Measurements from ENCODE around the gene CGB5. TPM values are rescaled to one million over a fixed set of nuclear protein-coding genes. Genes with fewer than 3 reads are reported as not detected.

Gene CGB5
- total RNA-seq, 1 experiment from 2014 or later = not detected

GRCh38 chr19:48999481-49000325 is 43.9 kb upstream of the CGB5 start:
- POLR2A ChIA-PET = interaction anchor here (0.6 kb wide), 1 partner anchor 360 kb away, joined by 9 read pairs; no protein-coding TSS in a partner anchor
- no peak overlapping the region for H3K27ac ChIP-seq (ENCODE audit: low read length)
- H3K4me1 ChIP-seq (ENCODE audit: control insufficient read depth, insufficient read depth, low read length) = no peaks in the 10 kb centered on the region
- no peaks in the 10 kb centered on the region for H3K27me3 ChIP-seq (ENCODE audit: control insufficient read depth, insufficient read depth, low read length)
- intact Hi-C loops (cut with micrococcal nuclease; ENCODE audit: unreplicated experiment) = no loop called here
- no TSS peak for BruUV-seq (replicated peaks)
- ATAC-seq = peak; percentile 89
- no peaks in the 10 kb centered on the region for H3K9me3 ChIP-seq (ENCODE audit: control insufficient read depth, insufficient read depth, low read depth, low read length)
- in situ Hi-C loops (cut with HindIII; ENCODE audit: low pct_unique_long_range_greater_than_20kb, low sequenced_read_pairs) = no loop called here
- TF ChIP-seq, protein P1, sequence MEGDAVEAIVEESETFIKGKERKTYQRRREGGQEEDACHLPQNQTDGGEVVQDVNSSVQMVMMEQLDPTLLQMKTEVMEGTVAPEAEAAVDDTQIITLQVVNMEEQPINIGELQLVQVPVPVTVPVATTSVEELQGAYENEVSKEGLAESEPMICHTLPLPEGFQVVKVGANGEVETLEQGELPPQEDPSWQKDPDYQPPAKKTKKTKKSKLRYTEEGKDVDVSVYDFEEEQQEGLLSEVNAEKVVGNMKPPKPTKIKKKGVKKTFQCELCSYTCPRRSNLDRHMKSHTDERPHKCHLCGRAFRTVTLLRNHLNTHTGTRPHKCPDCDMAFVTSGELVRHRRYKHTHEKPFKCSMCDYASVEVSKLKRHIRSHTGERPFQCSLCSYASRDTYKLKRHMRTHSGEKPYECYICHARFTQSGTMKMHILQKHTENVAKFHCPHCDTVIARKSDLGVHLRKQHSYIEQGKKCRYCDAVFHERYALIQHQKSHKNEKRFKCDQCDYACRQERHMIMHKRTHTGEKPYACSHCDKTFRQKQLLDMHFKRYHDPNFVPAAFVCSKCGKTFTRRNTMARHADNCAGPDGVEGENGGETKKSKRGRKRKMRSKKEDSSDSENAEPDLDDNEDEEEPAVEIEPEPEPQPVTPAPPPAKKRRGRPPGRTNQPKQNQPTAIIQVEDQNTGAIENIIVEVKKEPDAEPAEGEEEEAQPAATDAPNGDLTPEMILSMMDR (IDR thresholded peaks at IDR 0.05) = peak; percentile 82
- no peak for TF ChIP-seq TCF7L2 (IDR thresholded peaks at IDR 0.05; ENCODE audit: low read depth, low read length)
- no peak overlapping the region for H3K4me3 ChIP-seq (ENCODE audit: low read depth in 2 of 2, low read length in 2 of 2)
- CTCF ChIA-PET = interaction anchor here (0.5 to 1.1 kb wide), 7 partner anchors 9 to 258 kb away, joined by 3 to 10 read pairs (median 4); partner anchors contain the start of gene NTF4
- DNase-seq (ENCODE audit: low read depth, low spot score) = no peak
- H3K36me3 ChIP-seq (ENCODE audit: control insufficient read depth, insufficient read depth, low read length) = peaks cover 4% of the 10 kb centered on the region; the same call in 1 of the 2 replicates

DNA sequence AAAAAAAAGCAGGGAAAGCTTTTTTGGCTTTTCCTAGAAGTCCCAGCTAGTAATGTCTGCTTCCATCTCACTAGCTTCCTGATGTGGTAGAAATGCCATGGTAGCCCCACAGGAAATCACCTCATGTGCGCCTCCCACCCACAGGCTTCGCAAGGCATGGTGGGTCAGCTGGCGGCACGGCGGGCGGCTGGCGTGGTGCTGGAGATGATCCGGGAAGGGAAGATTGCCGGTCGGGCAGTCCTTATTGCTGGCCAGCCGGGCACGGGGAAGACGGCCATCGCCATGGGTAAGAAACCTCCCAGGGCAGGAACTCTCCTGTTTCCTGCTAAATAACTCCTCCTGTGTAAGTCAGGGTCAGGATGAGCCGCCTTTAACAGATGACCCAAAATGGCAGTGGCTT is 39.5 kb upstream of the CGB5 start:
- CTCF ChIA-PET = no interaction called here
- peaks cover 4% of the 10 kb centered on the region; the same call in 1 of the 2 replicates for H3K36me3 ChIP-seq (ENCODE audit: control insufficient read depth, insufficient read depth, low read length)
- H3K27ac ChIP-seq (ENCODE audit: low read length) = no peak overlapping the region
- H3K4me3 ChIP-seq (ENCODE audit: low read depth in 2 of 2, low read length in 2 of 2) = no peak overlapping the region
- ATAC-seq (no peak), DNase-seq (ENCODE audit: low read depth, low spot score) (no peak)
- no TSS peak for BruUV-seq (replicated peaks)
- TF ChIP-seq SIN3A (IDR thresholded peaks at IDR 0.05; ENCODE audit: borderline replicate concordance, insufficient read depth, low read depth, low read length) (no peak), POLR2AphosphoS5 (IDR thresholded peaks at IDR 0.05; ENCODE audit: low read depth, low read length) (no peak), TCF7L2 (IDR thresholded peaks at IDR 0.05; ENCODE audit: low read depth, low read length) (no peak)
- TF ChIP-seq, protein P1 (IDR thresholded peaks at IDR 0.05) = no peak
- TF ChIP-seq, protein P2, sequence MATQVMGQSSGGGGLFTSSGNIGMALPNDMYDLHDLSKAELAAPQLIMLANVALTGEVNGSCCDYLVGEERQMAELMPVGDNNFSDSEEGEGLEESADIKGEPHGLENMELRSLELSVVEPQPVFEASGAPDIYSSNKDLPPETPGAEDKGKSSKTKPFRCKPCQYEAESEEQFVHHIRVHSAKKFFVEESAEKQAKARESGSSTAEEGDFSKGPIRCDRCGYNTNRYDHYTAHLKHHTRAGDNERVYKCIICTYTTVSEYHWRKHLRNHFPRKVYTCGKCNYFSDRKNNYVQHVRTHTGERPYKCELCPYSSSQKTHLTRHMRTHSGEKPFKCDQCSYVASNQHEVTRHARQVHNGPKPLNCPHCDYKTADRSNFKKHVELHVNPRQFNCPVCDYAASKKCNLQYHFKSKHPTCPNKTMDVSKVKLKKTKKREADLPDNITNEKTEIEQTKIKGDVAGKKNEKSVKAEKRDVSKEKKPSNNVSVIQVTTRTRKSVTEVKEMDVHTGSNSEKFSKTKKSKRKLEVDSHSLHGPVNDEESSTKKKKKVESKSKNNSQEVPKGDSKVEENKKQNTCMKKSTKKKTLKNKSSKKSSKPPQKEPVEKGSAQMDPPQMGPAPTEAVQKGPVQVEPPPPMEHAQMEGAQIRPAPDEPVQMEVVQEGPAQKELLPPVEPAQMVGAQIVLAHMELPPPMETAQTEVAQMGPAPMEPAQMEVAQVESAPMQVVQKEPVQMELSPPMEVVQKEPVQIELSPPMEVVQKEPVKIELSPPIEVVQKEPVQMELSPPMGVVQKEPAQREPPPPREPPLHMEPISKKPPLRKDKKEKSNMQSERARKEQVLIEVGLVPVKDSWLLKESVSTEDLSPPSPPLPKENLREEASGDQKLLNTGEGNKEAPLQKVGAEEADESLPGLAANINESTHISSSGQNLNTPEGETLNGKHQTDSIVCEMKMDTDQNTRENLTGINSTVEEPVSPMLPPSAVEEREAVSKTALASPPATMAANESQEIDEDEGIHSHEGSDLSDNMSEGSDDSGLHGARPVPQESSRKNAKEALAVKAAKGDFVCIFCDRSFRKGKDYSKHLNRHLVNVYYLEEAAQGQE (IDR thresholded peaks at IDR 0.05; ENCODE audit: insufficient read depth in 1 of 2, low read depth in 2 of 2, low read length in 1 of 2) = no peak
- H3K4me1 ChIP-seq (ENCODE audit: control insufficient read depth, insufficient read depth, low read length) = no peaks in the 10 kb centered on the region
- no peaks in the 10 kb centered on the region for H3K27me3 ChIP-seq (ENCODE audit: control insufficient read depth, insufficient read depth, low read length)
- intact Hi-C loops (cut with micrococcal nuclease; ENCODE audit: unreplicated experiment) (no loop called here), in situ Hi-C loops (cut with HindIII; ENCODE audit: low pct_unique_long_range_greater_than_20kb, low sequenced_read_pairs) (no loop called here)
- no peaks in the 10 kb centered on the region for H3K9me3 ChIP-seq (ENCODE audit: control insufficient read depth, insufficient read depth, low read depth, low read length)
- POLR2A ChIA-PET = no interaction called here

Data from Panc1 (cell line).